ENCODE measurements around the gene MOB1A. TPM values are rescaled to one million over a fixed set of nuclear protein-coding genes. Genes with fewer than 3 reads are reported as not detected.

MOB1A gene
- total RNA-seq, 1 donor from 2014 or later = 60.5 TPM

DNA sequence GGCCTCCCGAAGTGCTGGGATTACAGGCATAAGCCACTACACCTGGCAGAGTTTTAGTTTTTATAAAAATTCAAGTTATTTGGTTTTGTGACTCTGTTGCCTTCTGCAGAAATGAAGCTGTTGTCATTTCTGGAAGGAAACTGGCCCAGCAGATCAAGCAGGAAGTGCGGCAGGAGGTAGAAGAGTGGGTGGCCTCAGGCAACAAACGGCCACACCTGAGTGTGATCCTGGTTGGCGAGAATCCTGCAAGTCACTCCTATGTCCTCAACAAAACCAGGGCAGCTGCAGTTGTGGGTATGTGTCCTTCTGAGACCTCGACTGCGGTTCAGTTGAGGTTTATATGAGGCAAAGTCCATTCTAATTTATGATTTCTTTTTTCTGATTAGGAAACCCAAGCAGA, 26.9 kb upstream of the MOB1A start:
- H3K27me3 Mint-ChIP-seq (ENCODE audit: unreplicated experiment) = peaks cover 7% of the 10 kb centered on the region
- no peak for DNase-seq
- TF ChIP-seq, protein P1, sequence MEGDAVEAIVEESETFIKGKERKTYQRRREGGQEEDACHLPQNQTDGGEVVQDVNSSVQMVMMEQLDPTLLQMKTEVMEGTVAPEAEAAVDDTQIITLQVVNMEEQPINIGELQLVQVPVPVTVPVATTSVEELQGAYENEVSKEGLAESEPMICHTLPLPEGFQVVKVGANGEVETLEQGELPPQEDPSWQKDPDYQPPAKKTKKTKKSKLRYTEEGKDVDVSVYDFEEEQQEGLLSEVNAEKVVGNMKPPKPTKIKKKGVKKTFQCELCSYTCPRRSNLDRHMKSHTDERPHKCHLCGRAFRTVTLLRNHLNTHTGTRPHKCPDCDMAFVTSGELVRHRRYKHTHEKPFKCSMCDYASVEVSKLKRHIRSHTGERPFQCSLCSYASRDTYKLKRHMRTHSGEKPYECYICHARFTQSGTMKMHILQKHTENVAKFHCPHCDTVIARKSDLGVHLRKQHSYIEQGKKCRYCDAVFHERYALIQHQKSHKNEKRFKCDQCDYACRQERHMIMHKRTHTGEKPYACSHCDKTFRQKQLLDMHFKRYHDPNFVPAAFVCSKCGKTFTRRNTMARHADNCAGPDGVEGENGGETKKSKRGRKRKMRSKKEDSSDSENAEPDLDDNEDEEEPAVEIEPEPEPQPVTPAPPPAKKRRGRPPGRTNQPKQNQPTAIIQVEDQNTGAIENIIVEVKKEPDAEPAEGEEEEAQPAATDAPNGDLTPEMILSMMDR (IDR thresholded peaks at IDR 0.05; ENCODE audit: partially characterized antibody, unreplicated experiment) = no peak
- peak overlapping the region; percentile 42 for H3K4me3 Mint-ChIP-seq (ENCODE audit: unreplicated experiment)
- H3K27ac Mint-ChIP-seq (ENCODE audit: unreplicated experiment) = no peak overlapping the region
- no peaks in the 10 kb centered on the region for H3K36me3 Mint-ChIP-seq (ENCODE audit: unreplicated experiment)
- H3K4me1 Mint-ChIP-seq (ENCODE audit: low read depth, unreplicated experiment) = peaks cover 16% of the 10 kb centered on the region
- H3K9me3 Mint-ChIP-seq (ENCODE audit: unreplicated experiment) = no peaks in the 10 kb centered on the region

DNA sequence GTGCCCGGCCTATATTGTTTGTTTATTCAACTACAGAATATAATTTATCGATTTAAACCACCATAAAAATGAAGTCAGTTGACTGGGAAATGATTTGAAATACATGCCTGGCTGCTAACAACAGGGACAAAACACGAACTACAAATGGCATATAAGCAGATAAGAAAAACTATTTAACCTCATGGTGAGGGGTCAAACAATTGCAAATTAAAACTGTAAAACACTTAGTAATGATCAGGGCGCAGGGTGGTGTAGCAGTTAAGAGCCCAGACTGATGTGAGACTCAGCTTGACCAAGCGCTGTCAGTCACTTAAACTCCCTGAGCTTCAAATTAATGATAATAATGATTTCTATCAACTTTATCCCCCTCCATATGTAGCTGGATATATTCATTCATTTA, 26.4 kb upstream of the MOB1A start:
- TF ChIP-seq, protein P1 (IDR thresholded peaks at IDR 0.05; ENCODE audit: partially characterized antibody, unreplicated experiment) = no peak
- Mint-ChIP-seq H3K9me3 (ENCODE audit: unreplicated experiment) (peaks cover 1% of the 10 kb centered on the region), H3K27ac (ENCODE audit: unreplicated experiment) (peak overlapping the region; percentile 44), H3K4me3 (ENCODE audit: unreplicated experiment) (no peak overlapping the region), H3K27me3 (ENCODE audit: unreplicated experiment) (peaks cover 7% of the 10 kb centered on the region), H3K36me3 (ENCODE audit: unreplicated experiment) (no peaks in the 10 kb centered on the region), H3K4me1 (ENCODE audit: low read depth, unreplicated experiment) (peaks cover 16% of the 10 kb centered on the region)
- DNase-seq = no peak

DNA sequence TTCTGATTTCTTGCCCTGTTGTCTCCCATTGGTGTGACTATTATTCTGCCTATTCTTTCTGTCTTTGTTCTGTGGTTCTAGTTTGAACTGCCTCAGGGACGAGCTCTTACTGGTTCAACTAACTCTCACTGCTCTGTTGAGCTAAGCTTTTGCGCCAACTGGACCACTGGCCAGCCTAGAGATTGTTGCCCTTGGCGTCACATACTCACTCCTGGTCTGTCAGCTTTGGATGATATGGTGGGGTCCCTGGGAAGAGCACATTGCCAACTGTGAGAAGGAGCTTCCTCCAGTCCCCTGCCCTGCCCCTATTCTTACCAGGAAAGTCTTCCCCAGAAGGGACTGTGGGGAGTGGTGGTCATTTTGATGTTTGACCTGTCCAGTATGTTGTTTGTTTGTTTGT, 25.8 kb upstream of the MOB1A start:
- Mint-ChIP-seq H3K36me3 (ENCODE audit: unreplicated experiment) (peaks cover under 1% of the 10 kb centered on the region), H3K4me1 (ENCODE audit: low read depth, unreplicated experiment) (peaks cover 16% of the 10 kb centered on the region), H3K9me3 (ENCODE audit: unreplicated experiment) (peaks cover 5% of the 10 kb centered on the region), H3K4me3 (ENCODE audit: unreplicated experiment) (no peak overlapping the region), H3K27me3 (ENCODE audit: unreplicated experiment) (peaks cover 10% of the 10 kb centered on the region), H3K27ac (ENCODE audit: unreplicated experiment) (no peak overlapping the region)
- no peak for DNase-seq
- TF ChIP-seq, protein P1 (IDR thresholded peaks at IDR 0.05; ENCODE audit: partially characterized antibody, unreplicated experiment) = no peak

DNA sequence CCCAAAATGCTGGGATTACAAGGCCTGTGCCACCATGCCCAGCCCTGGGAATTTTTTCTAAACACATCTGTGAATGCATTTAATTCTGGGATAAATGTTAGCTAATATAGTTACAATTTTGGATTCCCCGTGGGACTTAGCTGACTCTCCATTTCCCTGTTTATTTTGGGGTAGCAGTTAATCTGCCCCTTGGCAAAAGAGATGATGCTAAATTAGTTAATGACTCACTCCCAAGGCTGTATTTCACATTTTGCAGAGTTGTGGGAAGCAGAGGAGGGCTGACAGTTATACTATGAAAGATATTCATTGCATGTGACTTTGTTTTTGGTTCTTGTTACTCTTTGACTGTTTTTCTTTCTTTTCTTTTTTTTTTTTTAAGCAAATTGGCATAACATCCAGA, 22.9 kb upstream of the MOB1A start:
- H3K4me3 Mint-ChIP-seq (ENCODE audit: unreplicated experiment) = peak overlapping the region; percentile 100
- peaks cover 16% of the 10 kb centered on the region for H3K27me3 Mint-ChIP-seq (ENCODE audit: unreplicated experiment)
- H3K36me3 Mint-ChIP-seq (ENCODE audit: unreplicated experiment) = peaks cover 4% of the 10 kb centered on the region
- H3K27ac Mint-ChIP-seq (ENCODE audit: unreplicated experiment) = no peak overlapping the region
- no peak for DNase-seq
- peaks cover 17% of the 10 kb centered on the region for H3K9me3 Mint-ChIP-seq (ENCODE audit: unreplicated experiment)
- TF ChIP-seq, protein P1 (IDR thresholded peaks at IDR 0.05; ENCODE audit: partially characterized antibody, unreplicated experiment) = no peak
- peaks cover 18% of the 10 kb centered on the region for H3K4me1 Mint-ChIP-seq (ENCODE audit: low read depth, unreplicated experiment)

DNA sequence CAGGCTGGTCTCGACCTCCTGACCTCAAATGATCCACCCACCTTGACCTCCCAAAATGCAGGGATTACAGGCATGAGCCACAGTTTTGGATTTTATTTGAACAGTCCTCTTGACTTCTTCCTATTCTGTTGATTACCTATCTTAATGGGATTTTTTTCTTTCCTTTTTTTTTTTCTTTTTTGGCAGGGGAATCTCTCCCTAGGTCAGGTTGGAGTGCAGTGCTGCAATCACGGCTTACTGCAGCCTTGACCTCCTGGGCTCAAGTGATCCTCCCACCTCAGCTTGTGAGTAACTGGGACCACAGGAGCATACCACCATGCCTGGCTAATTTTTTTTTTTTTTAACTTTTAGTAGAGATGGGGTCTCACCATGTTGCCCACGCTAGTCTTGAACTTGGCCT, 22.5 kb upstream of the MOB1A start:
- Mint-ChIP-seq H3K27me3 (ENCODE audit: unreplicated experiment) (peaks cover 16% of the 10 kb centered on the region), H3K9me3 (ENCODE audit: unreplicated experiment) (peaks cover 17% of the 10 kb centered on the region), H3K4me1 (ENCODE audit: low read depth, unreplicated experiment) (peaks cover 16% of the 10 kb centered on the region), H3K36me3 (ENCODE audit: unreplicated experiment) (peaks cover 4% of the 10 kb centered on the region), H3K4me3 (ENCODE audit: unreplicated experiment) (peak overlapping the region; percentile 100), H3K27ac (ENCODE audit: unreplicated experiment) (peak overlapping the region; percentile 57)
- DNase-seq = no peak
- TF ChIP-seq, protein P1 (IDR thresholded peaks at IDR 0.05; ENCODE audit: partially characterized antibody, unreplicated experiment) = no peak
